CD4-positive, alpha-beta T cell treated with Interleukin-10 for 1 hour (primary cell): ENCODE measurements around the gene CDH4.

Experiments
- DNase-seq: peaks from one replicate; pipeline ENCODE4 v3.0.0-alpha.2; 2020

Gene CDH4

DNA sequence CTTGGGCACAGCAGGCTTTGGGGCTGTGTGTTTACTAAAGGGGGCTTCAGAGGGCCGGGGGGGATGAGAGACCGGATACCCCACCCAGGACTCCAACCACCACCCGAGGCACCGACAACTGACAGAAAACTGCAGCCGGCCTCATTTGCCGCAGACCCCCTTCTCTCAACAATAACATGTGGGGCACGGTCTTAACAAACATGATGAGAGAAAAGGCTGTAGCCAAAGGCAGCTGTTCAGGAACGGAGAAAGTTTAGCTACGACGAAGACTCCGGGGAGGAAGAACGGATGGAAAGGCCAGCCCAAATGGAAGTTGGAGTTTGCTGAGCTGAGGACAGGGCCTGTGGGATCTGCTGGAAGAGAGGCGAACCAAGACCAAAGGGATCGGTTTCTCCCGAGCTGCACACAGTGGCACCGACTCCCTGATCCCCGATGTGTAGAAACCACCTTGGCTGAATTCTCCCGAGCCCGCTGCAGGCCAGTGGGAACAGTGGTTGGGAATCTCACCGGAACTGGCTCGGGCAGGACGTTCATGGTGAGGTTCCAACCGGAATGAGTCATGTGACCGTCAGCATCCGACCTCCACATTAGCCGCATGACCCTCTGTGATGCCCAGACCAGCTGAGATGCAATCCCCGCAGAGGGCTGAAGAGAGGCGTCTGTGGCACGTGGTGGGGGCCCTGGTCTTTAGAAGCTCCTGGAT is 454.3 kb downstream of the CDH4 start:
- no peak for DNase-seq

GRCh38 chr20:61708891-61709290 is 456.8 kb downstream of the CDH4 start:
- no peak for DNase-seq

DNA sequence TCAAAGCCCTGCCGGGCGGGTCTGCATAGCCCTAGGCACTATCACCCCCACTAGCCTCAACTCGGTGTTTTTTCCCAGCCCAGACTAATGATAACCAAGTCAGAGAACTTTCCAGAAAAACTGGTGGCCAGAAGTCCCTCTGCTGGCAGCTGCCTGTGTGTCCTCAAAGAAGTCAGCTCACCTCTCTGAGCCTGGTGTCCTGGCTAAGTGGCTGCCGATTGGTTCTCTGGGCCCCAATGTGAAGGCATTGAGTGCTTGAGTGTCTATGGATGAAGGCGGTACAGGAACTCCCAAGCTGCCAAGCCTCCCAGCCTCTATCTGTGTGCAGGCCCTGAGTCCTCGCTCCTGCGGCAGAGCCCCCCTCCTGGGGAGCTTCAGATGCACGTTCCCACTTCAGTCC is 458.0 kb downstream of the CDH4 start:
- DNase-seq = no peak

DNA sequence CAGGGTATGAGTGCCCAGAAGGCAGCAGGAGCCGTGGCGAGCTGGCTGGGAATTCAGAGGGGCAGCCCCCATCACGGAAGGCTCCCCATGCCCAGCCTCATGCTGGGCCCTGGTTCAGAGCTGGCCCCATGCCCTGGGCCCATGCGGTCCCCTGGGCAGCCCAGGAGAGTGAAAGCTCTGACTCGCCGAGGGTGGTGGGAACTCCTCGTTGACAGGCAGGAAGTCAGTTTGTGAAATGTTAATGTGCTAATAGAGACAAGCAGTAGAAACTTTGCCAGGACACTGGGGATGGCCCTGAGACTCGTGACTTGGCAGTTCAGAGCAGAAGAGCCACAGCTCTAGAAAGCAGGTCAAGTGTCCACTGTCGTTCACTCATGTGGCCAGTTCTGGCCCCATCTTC is 460.6 kb downstream of the CDH4 start:
- no peak for DNase-seq

- DNase-seq = no peak
Measured at GRCh38 chr20:61718361-61719005, 466.4 kb downstream of the CDH4 start.

GRCh38 chr20:61719691-61720347 is 467.8 kb downstream of the CDH4 start:
- DNase-seq = peak; percentile 56

- no peak for DNase-seq
Measured at GRCh38 chr20:61720348-61720696, 468.3 kb downstream of the CDH4 start.

GRCh38 chr20:61722146-61722678 is 470.2 kb downstream of the CDH4 start:
- no peak for DNase-seq

GRCh38 chr20:61723529-61724257 is 471.6 kb downstream of the CDH4 start:
- no peak for DNase-seq

DNA sequence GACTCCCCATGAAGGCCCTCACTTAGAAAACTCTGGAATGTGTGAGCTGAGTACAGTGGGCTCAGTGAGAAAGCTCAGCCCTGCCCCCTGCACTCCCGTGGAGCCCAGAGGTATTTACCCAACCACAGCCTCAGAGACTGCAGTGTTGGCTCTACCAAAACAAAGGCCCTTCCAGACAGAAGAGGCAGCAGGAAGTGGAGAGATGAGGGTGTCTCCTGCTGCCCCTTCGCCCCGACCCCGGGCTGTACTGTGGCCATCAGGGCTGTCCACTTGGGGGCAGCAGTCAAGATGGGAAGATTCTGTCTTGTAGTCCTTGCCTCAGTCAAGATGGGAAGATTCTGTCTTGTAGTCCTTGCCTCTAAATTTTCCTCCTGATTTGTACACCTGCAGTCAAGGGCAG is 472.3 kb downstream of the CDH4 start:
- no peak for DNase-seq

- DNase-seq = no peak
Measured at GRCh38 chr20:61725145-61725544, 473.1 kb downstream of the CDH4 start.

GRCh38 chr20:61725966-61726365 is 473.9 kb downstream of the CDH4 start:
- DNase-seq = no peak

GRCh38 chr20:61726979-61727378 is 474.9 kb downstream of the CDH4 start:
- no peak for DNase-seq

GRCh38 chr20:61727761-61728160 is 475.7 kb downstream of the CDH4 start:
- no peak for DNase-seq

- no peak for DNase-seq
Measured at GRCh38 chr20:61728326-61728725, 476.3 kb downstream of the CDH4 start.

GRCh38 chr20:61728786-61729770 is 477.0 kb downstream of the CDH4 start:
- DNase-seq = no peak

GRCh38 chr20:61730631-61731362 is 478.7 kb downstream of the CDH4 start:
- no peak for DNase-seq

GRCh38 chr20:61731363-61732181 is 479.5 kb downstream of the CDH4 start:
- no peak for DNase-seq

GRCh38 chr20:61732511-61733210 is 480.6 kb downstream of the CDH4 start:
- no peak for DNase-seq

- DNase-seq = no peak
Measured at GRCh38 chr20:61733216-61733615, 481.2 kb downstream of the CDH4 start.
